ENCODE results near the gene NCKAP1. TPM values are rescaled to one million over a fixed set of nuclear protein-coding genes. Genes with fewer than 3 reads are reported as not detected.

Gene NCKAP1
- total and polyA plus RNA-seq, 10 of the 15 experiments (the other 5 are each of a cell fraction or from before 2014, with no cell fraction given): 0.11 to 1.5 (median 0.52) TPM

GRCh38 chr2:182937870-182938269 lies 100.4 kb downstream of the NCKAP1 start:
- Histone ChIP-seq H3K4me3 (no peak overlapping the region), H2AFZ (ENCODE audit: control insufficient read depth, low read depth, low read length) (no peak overlapping the region), H3K9ac (ENCODE audit: control insufficient read depth, insufficient read depth, low read length) (no peak overlapping the region), H3K36me3 (ENCODE audit: control insufficient read depth in 2 of 2, insufficient read depth in 2 of 2, low read length in 1 of 2) (no peaks in the 10 kb centered on the region), H3K9me3 (replicated peaks; ENCODE audit: control insufficient read depth, insufficient read depth, low read length) (no peaks in the 10 kb centered on the region), H3K27ac (ENCODE audit: control insufficient read depth, insufficient read depth) (no peak overlapping the region), H3K4me1 (ENCODE audit: control insufficient read depth, insufficient read depth, low read length) (no peaks in the 10 kb centered on the region), H4K20me1 (ENCODE audit: control insufficient read depth, insufficient read depth) (no peaks in the 10 kb centered on the region), H3K79me2 (ENCODE audit: control insufficient read depth, insufficient read depth, low read length) (no peaks in the 10 kb centered on the region), H3K4me2 (ENCODE audit: control insufficient read depth, insufficient read depth) (no peak overlapping the region), H3K27me3 (replicated peaks in 1 of 2; ENCODE audit: control insufficient read depth in 2 of 2, insufficient read depth in 2 of 2, low read length in 1 of 2) (no peaks in the 10 kb centered on the region)
- FAIRE-seq: no peak
- DNase-seq (ENCODE audit: low read depth, low spot score): no peak
- TF ChIP-seq RELB (IDR thresholded peaks at IDR 0.05; ENCODE audit: low read depth) (no peak), MAX (IDR thresholded peaks at IDR 0.05; ENCODE audit: low read depth, low read length) (no peak), ESRRA (IDR thresholded peaks at IDR 0.05; ENCODE audit: low read length) (no peak), MEF2B (IDR thresholded peaks at IDR 0.05; ENCODE audit: partially characterized antibody, poor library complexity, severe bottlenecking) (no peak), PAX8 (IDR thresholded peaks at IDR 0.05) (no peak), NFIC (IDR thresholded peaks at IDR 0.05; ENCODE audit: low read depth, low read length) (no peak), CREM (IDR thresholded peaks at IDR 0.05; ENCODE audit: low read depth) (no peak), ZZZ3 (IDR thresholded peaks at IDR 0.05; ENCODE audit: control insufficient read depth, insufficient read length, low read depth) (no peak), RUNX3 (IDR thresholded peaks at IDR 0.05; ENCODE audit: low read length) (no peak), SMC3 (IDR thresholded peaks at IDR 0.05; ENCODE audit: borderline replicate concordance, low read length) (no peak)
- TF ChIP-seq, protein P1, sequence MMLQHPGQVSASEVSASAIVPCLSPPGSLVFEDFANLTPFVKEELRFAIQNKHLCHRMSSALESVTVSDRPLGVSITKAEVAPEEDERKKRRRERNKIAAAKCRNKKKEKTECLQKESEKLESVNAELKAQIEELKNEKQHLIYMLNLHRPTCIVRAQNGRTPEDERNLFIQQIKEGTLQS (IDR thresholded peaks at IDR 0.05; ENCODE audit: borderline replicate concordance, extremely low read depth, low read depth, low read length): no peak
- BruUV-seq (replicated peaks): no TSS peak
- in situ Hi-C loops (cut with MboI) (no loop called here), intact Hi-C loops (cut with micrococcal nuclease; ENCODE audit: unreplicated experiment) (no loop called here)
- ChIA-PET CTCF (no interaction called here), RAD21 (ENCODE audit: unreplicated experiment) (no interaction called here), SMC1A (ENCODE audit: uncharacterized antibody, unreplicated experiment) (interaction anchor here (0.6 kb wide), 1 partner anchor 53 kb away, joined by 3 read pairs; no protein-coding TSS in a partner anchor), POLR2A (no interaction called here)
- 38% methylated on average over 3 of the region's 3 CpGs for WGBS (ENCODE audit: insufficient coverage, insufficient replicate concordance, low lambda C conversion rate, missing lambda C conversion rate)
- ATAC-seq: no peak
